Fibroblast of skin of back (primary cell): ENCODE data around the gene BBS9.

ENCODE experiments used
- DNase-seq: peaks from one replicate; pipeline ENCODE4 v3.0.0-alpha.2; 2013

Gene BBS9

DNA sequence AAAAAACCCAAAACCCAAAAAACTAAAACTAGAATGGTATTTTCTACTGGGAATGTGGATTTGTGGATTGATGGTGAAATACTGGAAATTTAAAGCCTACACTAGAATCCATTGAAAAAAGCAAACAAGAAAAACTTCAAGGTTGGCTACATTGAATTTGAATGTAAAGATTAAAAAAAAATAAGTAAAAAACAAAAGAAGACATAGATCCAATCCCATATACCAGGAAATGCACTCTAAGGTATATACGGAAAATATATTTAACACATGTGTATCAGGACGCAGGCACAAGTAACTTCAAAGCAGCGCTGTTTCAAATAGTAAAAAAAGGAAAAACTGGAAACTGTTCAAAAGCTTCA is 754 bp upstream of the BBS9 start:
- DNase-seq = no peak

DNA sequence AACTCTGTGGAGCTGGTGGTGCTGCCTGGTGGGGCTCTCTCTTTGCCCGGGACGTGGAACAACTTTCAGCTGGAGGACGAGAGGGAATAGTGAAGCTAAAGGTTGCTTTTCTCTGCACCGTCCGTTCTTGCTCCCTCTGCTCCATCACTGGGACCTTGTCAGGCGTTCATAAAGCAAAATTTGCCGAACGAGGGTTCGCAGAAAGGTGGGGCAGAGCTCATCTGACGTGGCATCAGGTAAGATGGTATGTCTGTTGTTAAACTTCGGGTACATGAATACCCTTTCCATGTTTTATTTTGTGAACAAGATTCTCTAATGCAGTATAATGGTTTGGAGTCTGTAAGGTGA is 416 bp downstream of the BBS9 start:
- no peak for DNase-seq

GRCh38 chr7:33130184-33130583 is 820 bp downstream of the BBS9 start:
- no peak for DNase-seq

GRCh38 chr7:33137103-33137502 is 7.7 kb downstream of the BBS9 start:
- no peak for DNase-seq

- no peak for DNase-seq
Observed at GRCh38 chr7:33142585-33142984, 13.2 kb downstream of the BBS9 start.

DNA sequence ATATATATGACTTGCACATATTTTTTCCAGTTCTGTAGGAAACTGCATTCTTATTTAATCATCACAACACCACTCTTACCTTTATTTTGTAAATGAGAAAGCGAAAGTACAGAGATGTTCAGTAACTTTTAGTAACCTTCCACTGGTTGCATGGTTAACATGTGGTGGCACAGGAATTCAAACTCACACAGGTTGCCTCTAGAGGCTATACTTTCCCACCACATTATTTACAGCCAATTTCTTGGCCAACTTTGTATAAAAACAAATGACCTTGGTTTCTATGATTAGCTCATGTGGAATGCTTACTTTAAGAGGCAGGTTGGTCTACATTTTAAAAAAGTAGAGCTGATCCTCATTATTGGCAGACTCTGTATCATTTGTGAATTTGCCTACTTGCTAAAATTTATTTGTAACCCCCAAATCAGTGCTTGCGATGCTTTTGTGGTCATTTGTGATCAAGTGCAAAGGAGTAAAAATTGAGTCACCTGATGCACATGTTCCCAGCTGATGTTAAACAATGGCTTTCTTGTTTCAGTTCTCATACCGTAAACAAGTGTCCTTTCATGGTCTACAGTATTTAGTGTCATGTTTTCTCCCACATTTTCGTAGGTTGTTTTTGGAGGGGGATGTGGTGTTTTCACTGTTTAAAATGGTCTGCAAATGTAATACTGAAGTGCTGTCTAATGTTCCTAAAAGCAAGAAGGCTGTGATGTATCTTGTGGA is 14.8 kb downstream of the BBS9 start:
- DNase-seq = no peak

DNA sequence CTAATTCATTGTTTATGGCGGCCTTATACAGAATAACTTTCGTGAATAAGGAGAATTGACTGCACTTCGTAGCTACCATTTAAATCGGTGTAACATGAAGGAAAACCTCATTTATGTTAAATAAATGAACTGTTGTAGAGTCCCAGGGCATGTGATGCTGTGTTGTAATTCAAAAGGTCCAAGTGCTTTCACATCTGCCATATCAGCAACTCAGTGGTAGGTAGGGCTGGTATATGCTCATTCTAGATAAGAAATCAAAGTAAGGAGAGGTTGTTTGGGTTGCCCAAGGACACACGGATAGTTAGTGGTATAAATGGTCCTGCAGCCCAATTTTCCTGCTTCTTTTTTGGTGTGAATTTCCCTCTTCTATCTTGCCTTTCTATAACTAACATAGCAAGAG is 15.8 kb downstream of the BBS9 start:
- no peak for DNase-seq

DNA sequence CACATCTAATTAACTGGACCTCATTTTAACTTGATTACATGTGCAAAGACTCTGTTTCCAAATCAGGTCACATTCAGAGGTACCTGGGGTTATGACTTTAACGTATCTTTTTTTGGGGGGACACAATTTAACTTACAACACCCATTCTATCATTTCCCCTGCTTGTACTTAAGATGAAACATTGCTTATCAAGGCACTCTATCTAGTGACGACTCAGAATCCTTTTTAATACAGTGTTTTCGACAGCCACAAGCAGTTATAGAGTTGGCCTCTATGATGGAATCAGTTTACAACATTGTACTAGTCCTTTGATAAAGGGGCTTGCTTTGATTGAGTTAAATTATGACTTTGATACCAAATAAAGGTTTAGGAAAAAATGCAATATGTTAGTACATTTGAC is 22.7 kb downstream of the BBS9 start:
- no peak for DNase-seq

DNA sequence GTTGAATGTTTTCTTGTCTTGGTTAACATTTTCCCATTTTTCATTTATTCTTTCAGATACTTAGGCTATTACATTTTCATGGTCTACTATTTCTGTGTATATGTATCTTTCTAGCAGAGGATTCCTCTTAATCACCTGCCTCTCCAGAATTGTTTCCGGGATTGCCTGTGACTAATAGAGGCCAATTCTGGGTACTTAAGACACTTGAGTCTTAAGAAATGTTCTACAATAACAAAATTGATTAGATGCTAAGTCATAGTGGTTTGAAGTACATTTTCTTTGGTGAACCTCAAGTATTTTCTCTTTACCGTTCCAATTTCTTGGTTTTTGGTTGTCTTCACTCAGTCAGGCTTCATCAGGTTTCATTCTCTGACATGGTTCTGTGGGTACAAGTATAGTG is 26.4 kb downstream of the BBS9 start:
- peak; percentile 48 for DNase-seq

DNA sequence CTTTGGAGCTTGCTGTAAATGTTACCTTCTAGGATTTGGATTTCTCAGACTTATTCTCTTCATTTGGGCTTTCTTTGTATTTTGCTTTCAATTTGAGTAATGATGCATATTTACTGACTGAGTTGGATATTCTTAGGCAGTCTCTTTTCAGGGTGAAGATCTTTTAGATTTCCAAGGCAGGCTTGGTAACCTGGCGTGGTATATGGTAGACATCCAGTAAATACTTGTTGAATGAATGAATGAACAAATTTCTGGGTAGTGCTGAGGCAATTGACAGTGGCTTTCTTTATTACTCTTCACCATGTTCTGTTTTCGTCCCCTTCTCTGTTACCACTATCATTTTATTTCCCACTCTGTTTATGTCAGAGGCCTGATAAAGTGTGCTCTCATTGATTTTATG is 27.1 kb downstream of the BBS9 start:
- no peak for DNase-seq

DNA sequence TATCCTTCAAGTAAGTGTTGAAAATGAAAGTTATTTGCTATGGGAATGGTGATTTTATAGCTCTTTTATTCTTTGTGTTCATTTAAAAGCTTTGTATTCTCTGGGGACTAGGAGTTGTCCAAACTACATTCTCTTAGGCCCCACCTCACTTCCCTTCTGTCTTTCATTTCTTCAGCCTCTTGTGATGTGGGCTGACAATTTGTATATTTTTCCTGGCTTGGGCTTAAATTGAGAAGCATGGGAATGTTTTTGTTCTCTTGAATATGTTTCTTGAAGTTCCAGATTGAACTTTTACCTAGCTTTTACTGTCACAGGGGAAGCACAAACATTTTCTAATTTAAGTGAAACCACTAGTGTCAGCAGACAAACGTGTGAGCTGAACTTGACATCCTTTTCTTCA is 27.9 kb downstream of the BBS9 start:
- DNase-seq = peak; percentile 60

- DNase-seq = no peak
Observed at GRCh38 chr7:33157781-33158180, 28.4 kb downstream of the BBS9 start.

- DNase-seq = no peak
Observed at GRCh38 chr7:33177876-33178275, 48.5 kb downstream of the BBS9 start.

DNA sequence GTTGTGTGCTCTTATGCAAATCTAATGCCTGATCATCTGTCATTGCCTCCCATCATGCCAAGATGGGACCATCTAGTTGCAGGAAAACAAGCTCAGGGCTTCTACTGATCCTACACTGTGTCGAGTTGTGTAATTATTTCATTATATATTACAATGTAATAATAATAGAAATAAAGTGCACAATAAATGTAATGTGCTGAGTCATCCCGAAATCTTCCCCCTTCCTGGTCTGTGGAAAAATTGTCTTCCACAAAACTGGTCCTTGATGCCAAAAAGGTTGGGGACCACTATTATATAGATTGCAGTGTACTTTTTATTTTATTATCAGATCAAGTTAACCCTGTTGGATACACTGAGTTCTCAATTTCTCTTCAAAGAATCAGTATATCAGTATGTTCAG is 50.2 kb downstream of the BBS9 start:
- no peak for DNase-seq

DNA sequence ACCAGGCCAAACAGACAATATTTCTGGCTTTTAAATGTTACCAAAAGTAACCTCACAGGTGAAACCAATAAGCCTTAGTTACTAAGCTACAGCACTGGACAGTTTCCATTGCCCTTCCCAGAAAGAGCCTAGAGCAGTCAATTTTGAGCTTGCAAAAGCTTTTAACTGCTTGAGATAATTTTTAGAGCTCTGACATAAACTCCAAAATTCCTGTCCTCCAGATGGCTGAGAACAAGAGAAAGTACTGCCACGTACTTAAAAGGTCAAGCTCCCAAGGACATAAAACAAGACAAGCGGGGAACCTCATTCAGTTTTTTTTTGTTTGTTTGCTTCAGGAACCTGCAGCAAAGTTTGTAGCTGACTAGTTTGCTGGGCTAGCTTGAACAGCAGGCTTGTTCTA is 54.1 kb downstream of the BBS9 start:
- no peak for DNase-seq

DNA sequence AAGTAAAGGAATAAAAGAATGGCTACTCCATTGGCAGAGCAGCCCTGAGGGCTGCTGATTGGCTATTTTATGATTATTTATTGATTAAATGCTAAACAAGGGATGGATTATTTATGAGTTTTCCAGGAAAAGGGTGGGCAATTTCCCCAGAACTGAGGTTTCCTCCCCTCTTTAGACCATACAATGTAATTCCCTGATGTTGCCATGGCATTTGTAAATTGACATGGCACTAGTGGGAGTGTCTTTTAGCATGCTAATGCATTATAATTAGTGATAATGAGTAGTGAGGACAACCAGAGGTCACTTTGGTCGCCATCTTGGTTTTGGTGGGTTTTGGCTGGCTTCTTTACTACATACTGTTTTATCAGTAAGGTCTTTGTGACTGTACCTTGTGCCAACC is 55.5 kb downstream of the BBS9 start:
- DNase-seq = no peak

DNA sequence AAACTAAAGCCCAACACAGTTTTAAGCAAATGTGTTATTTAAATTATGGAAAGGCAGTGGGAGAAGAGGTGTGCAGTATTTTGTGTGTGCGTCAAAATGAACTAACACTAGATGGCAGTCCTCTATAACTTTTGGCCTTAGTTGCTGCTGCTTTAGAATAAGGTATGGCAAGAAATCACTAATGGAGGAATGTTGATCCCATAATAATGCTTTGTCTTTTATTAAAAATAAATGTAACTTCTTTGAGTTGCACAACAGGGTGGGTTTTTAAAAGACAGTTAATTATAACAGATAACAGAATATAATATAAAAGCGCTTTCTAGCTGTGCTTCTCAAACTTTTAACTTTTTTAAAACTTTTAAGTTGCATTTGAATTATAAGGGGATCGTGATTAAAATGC is 56.4 kb downstream of the BBS9 start:
- DNase-seq = peak; percentile 61

DNA sequence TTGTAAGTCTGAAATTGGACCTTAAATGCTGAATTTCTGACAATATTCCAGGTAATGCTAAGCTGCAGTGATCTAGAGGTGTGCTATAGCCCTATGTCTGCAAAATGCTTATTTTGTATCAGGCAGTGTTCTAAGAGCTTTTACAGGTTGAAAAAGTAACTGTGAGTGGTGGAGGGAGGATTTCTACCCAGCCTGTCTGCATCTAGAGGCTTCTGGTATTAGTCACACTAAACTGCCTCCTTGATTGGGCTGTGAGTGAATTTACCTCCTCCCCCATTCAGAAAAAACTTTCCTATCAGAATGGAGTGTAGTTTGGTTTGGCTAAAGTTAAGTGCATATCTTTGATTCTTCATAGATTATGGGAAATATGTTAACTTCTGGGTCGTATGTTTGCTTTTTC is 56.8 kb downstream of the BBS9 start:
- peak; percentile 62 for DNase-seq

- DNase-seq = no peak
Observed at GRCh38 chr7:33190688-33191304, 61.4 kb downstream of the BBS9 start.

DNA sequence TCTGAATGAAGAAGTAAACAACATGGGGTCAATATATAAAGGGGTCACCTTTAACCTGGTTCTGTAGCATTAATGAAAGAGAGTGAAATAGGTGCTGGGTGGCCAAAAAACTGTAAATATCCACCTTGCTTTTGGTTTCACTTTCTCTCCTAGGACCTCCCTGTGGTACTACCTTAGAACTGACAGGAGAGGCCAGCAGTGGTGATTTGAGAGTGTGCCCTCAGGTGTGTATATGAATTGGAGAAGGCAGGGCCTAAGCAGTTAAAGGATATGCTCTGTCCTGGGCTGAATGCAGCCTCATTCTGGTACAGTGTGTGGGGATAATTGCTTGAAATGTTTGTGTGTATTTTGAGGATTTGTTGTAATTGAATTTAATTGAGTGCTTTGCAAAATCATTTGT is 62.0 kb downstream of the BBS9 start:
- no peak for DNase-seq

DNA sequence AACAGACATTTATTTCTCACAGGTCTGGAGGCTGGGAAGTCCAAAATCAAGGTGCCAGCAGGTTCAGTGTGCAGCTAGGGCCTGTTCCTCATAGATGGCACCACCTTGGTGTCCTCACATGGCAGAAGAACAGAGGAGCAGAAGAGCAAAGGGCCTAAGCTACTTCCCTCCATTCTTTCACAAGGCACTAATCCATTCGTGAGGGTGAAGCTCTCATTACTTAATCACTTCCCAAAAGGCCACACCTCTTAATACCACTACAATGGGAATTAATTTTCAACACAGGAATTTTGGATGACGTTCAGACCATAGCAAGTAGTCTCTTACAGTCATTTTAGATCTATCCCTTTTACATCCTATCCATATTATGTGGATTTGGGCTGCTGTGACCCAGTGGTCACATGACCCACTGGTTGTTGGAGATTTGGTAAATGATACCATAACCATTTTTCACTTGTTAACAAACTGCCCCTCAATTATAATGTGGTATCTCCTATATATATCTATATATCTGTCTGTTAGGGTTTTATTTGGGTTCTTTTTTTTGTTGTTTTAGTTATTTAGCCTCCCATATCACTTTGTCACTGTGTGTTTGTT is 63.4 kb downstream of the BBS9 start:
- DNase-seq = no peak

DNA sequence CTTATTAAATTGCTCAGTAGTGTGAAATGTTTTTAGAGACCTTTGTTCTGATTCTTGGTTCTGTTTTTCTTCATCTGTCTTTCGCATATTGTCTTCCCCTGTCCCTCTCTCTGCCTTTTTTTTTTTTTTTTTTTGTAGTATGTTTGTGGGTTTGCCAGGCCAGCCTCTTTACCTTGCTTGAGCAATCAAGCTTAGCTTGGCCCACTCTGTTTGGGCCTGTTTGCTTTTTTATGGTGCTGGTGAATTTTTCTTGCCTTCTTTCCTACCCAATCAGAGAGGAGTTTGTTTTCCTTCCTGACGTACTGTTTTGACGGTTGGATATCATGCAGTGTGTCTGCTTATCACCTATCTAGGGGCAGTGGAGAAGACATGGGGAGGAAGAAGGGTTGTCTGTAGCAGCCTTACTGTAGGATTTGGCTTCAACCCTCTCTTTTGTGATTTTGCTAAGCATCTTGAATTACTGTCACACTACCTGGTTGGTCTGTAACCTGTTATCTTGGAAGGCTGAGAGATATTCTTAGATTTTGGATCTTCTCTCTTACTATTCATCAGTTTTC is 64.0 kb downstream of the BBS9 start:
- no peak for DNase-seq

- DNase-seq = peak; percentile 70
Observed at GRCh38 chr7:33195264-33195663, 65.9 kb downstream of the BBS9 start.

DNA sequence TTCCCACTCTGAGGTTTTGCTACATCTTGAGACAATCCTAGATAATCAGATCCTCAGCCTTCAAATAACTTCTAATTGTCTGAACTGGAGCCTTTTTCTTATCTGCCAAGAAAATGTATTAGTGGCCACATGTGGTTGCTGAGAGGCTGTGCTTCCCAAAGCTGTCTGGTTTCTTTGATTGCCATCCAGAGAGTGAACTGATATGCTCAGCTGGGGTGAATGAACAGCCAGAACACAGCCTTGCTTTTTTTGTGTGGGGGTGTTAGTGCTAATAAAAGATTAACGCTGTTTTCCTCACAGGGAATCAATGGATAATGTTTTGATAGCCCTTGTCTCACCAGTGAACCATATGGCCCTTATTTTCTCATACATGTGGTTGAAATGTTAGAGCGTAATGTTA is 66.9 kb downstream of the BBS9 start:
- no peak for DNase-seq
